ENCODE data around the gene STX1B.

DNA sequence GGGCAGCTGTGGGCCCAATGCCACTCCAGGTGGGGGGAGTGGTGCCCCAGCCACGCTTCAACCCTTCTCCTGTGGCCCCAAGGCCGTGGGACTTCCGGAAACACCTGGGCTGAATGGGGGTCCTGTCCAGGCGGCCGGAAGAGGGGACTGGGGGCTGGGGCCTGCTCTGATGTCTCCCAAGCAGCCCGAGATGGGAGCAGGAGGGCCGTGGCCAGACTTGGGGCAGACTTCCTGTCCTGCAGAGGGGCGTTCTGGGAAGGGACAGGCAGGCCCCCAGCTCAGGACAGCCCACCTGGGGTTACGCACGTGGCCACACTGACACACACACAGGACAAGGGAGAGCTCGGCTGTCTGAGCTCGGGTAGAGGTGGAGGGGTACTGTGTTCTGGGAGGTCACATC lies 20.3 kb downstream of the STX1B start:
- no peak for TF ChIP-seq CTCF (conservative IDR thresholded peaks at IDR 0.05)
- no peak for TF ChIP-seq EZH2 (IDR thresholded peaks at IDR 0.05; ENCODE audit: low read depth)
